HepG2 (cell line): ENCODE results near the gene PDE4D. TPM values are rescaled to one million over a fixed set of nuclear protein-coding genes. Genes with fewer than 3 reads are reported as not detected.

ENCODE experiments used
- ATAC-seq: fragments of 200-7000 bp; cut with Tn5 transposase; 3 replicates; pipeline ENCODE4 v1.9.1; 2020; ENCODE audit warnings: mild to moderate bottlenecking, moderate library complexity
- BruUV-seq: library from RNA; stranded (reverse); fragments of 400-500 nt; replicated peaks from 2 replicates; lab custom pipeline; 2021; lab: Mats Ljungman, UMichigan
- CTCF ChIA-PET: fragments of 300-600 bp; formaldehyde crosslinking; extraction: SDS; loops from one replicate; lab custom pipeline; 2021; ENCODE audit warnings: low total read pairs, inconsistent platforms, low intra/inter-chr PET ratio; lab: Yijun Ruan, JAX
- POLR2A ChIA-PET: fragments of 350-600 bp; sonication (Branson Sonifier 250); formaldehyde crosslinking; loops from one replicate; lab custom pipeline; 2020; ENCODE audit warnings: antibody characterized with exemption, inconsistent platforms; lab: Yijun Ruan, JAX
- DNase-seq: peaks from one replicate; pipeline ENCODE4 v3.0.0-alpha.2; 2015; ENCODE audit warnings: low spot score
- FAIRE-seq: peaks from 3 replicates; lab custom pipeline; 2011; peaks lifted over from hg19 to GRCh38; lab: Jason Lieb, UNC
- H2AFZ ChIP-seq: one replicate; pipeline ENCODE4 v1.6.1; 2011; ENCODE audit warnings: low read length, inconsistent platforms
- H3K27ac ChIP-seq: fragments of 300-600 bp; 3 replicates; pipeline ENCODE4 v1.8.0; 2011; ENCODE audit warnings: mixed run types, mild to moderate bottlenecking, mixed read lengths, low read length, inconsistent platforms; ENCODE audit not compliant: insufficient read depth; ENCODE audit errors: extremely low read length
- H3K27me3 ChIP-seq, 2 experiments: fragments of 200-600 bp in 1 of 2; 2 replicates in 1 of 2; 3 replicates in 1 of 2; pipeline versions ENCODE4 v1.6.0 to v1.8.0; 2011; ENCODE audit warnings: low read length in 2 of 2, mild to moderate bottlenecking in 2 of 2, moderate library complexity in 2 of 2, inconsistent platforms in 1 of 2; ENCODE audit not compliant: insufficient read depth in 2 of 2, control insufficient read depth in 1 of 2
- H3K36me3 ChIP-seq, 2 experiments: fragments of 200-600 bp in 1 of 2; replicated peaks in 1 of 2; 2 replicates in 1 of 2; 3 replicates in 1 of 2; pipeline versions ENCODE4 v1.5.1 to v1.8.0; 2011; ENCODE audit warnings: low read length in 2 of 2, inconsistent platforms in 1 of 2; ENCODE audit not compliant: insufficient read depth in 2 of 2, control insufficient read depth in 1 of 2
- H3K4me1 ChIP-seq: 2 replicates; pipeline ENCODE4 v1.5.1; 2012; ENCODE audit warnings: low read length, inconsistent platforms; ENCODE audit not compliant: insufficient read depth
- H3K4me2 ChIP-seq: 2 replicates; pipeline ENCODE4 v1.6.0; 2011; ENCODE audit warnings: low read depth, low read length, inconsistent platforms
- H3K4me3 ChIP-seq, 3 experiments: fragments of 200-600 bp in 1 of 3; sonication (generic), shearing (Covaris generic) in 1 of 3; replicated peaks in 1 of 3; 2 replicates each; pipeline ENCODE4 v1.5.1; 2011 to 2016; ENCODE audit warnings: low read length in 3 of 3, inconsistent platforms in 2 of 3, low read depth in 2 of 3, mild to moderate bottlenecking in 2 of 3, control low read depth in 1 of 3, mixed read lengths in 1 of 3; ENCODE audit not compliant: insufficient read depth in 1 of 3
- H3K79me2 ChIP-seq: one replicate; pipeline ENCODE4 v1.6.1; 2011; ENCODE audit warnings: low read length, inconsistent platforms; ENCODE audit not compliant: insufficient read depth
- H3K9ac ChIP-seq: 2 replicates; pipeline ENCODE4 v1.6.0; 2011; ENCODE audit warnings: mild to moderate bottlenecking, low read depth, low read length, inconsistent platforms; ENCODE audit not compliant: insufficient read depth
- H3K9me3 ChIP-seq: 2 replicates; pipeline ENCODE4 v1.5.1; 2012; ENCODE audit warnings: mild to moderate bottlenecking, low read length
- H4K20me1 ChIP-seq: 2 replicates; pipeline ENCODE4 v1.6.0; 2011; ENCODE audit warnings: inconsistent platforms, mild to moderate bottlenecking, low read length, moderate library complexity; ENCODE audit not compliant: insufficient read depth
- NFIC ChIP-seq: IDR thresholded peaks from 2 replicates; pipeline ENCODE4 v1.6.1; 2012; ENCODE audit warnings: mild to moderate bottlenecking, low read length, inconsistent platforms
- THAP11 ChIP-seq: IDR thresholded peaks from 2 replicates; pipeline ENCODE4 v1.6.1; 2016; ENCODE audit warnings: missing biosample characterization, missing genetic modification reagents
- ZNF619 ChIP-seq: sonication (generic); formaldehyde crosslinking; IDR thresholded peaks from 2 replicates; pipeline ENCODE4 v1.4.0; 2020; ENCODE audit warnings: mild to moderate bottlenecking, missing genetic modification reagents
- ZNF772 ChIP-seq: sonication (generic); formaldehyde crosslinking; IDR thresholded peaks from 2 replicates; pipeline ENCODE4 v1.5.0; 2020; ENCODE audit warnings: mild to moderate bottlenecking, missing genetic modification reagents
- WGBS: methylation state at CpG from one replicate; pipeline ENCODE4 v1.1.6; 2017; ENCODE audit warnings: low lambda C conversion rate; 5-methylcytosine and 5-hydroxymethylcytosine counted together
- in situ Hi-C: cut with HindIII; loops from 2 replicates; pipeline ENCODE4 v1.10.0; 2017; ENCODE audit warnings: low pct_unique_long_range_greater_than_20kb; ENCODE audit not compliant: extremely low pct_ligation_motif_present
- intact Hi-C: fragments of 100-400 bp; cut with micrococcal nuclease; formaldehyde crosslinking; loops from one replicate; pipeline ENCODE4 v1.10.0; 2022; ENCODE audit not compliant: unreplicated experiment
- polyA plus RNA-seq, 8 experiments: library from polyadenylated mRNA; depleted of rRNA in 3 of 8; stranded (reverse) in 7 of 8; unstranded in 1 of 8; fragments of >200 nt; fragmentation: Illumina TruSeq in 4 of 8; extraction: Trizol in 4 of 8; gene quantifications; 2 replicates each; pipeline versions ENCODE4 v1.2.1 to v1.2.3, GENCODE V29; 2011 to 2016; ENCODE audit warnings: low read depth in 4 of 8, missing spikeins in 1 of 8, mixed read lengths in 1 of 8; ENCODE audit not compliant: insufficient read depth in 1 of 8
- total RNA-seq, 5 experiments: library from RNA; depleted of rRNA; stranded (reverse); fragments of >200 nt; fragmentation: Illumina TruSeq; extraction: Trizol; gene quantifications; 2 replicates each; pipeline ENCODE4 v1.2.3, GENCODE V29; 2016; ENCODE audit warnings: low read depth in 1 of 5
- TF ChIP-seq, protein P1 (sequence below): sonication (generic); formaldehyde crosslinking; IDR thresholded peaks from 2 replicates; pipeline ENCODE4 v1.4.0; 2020; ENCODE audit warnings: mild to moderate bottlenecking, missing genetic modification reagents
- TF ChIP-seq, protein P2 (sequence below): sonication (generic); formaldehyde crosslinking; IDR thresholded peaks from 2 replicates; pipeline ENCODE4 v1.4.0; 2020; ENCODE audit warnings: missing genetic modification reagents

PDE4D gene
- total and polyA plus RNA-seq, 2 of the 13 experiments (the other 11 are each of a cell fraction or from before 2014, with no cell fraction given), result 7.0 to 12.2 TPM

DNA sequence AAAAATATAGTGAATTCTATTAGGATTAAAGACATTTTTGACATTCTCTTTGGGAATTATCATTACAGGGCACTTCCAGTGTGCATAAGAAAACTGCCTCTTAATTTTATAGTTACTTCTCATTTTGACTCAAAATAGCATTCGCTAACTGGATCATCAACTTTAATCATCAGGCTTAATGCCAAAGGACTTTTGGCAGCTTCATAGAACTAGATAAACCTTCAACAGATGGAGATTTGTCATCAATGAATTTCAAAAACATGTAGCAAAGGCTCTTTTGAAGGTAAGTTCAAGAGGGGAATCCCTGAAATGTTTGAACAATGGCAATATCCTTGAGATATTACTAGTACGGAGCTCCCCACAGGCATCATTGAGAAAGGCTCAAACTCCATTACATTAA lies 447.2 kb downstream of the PDE4D start (continued):
- TF ChIP-seq, protein P1, sequence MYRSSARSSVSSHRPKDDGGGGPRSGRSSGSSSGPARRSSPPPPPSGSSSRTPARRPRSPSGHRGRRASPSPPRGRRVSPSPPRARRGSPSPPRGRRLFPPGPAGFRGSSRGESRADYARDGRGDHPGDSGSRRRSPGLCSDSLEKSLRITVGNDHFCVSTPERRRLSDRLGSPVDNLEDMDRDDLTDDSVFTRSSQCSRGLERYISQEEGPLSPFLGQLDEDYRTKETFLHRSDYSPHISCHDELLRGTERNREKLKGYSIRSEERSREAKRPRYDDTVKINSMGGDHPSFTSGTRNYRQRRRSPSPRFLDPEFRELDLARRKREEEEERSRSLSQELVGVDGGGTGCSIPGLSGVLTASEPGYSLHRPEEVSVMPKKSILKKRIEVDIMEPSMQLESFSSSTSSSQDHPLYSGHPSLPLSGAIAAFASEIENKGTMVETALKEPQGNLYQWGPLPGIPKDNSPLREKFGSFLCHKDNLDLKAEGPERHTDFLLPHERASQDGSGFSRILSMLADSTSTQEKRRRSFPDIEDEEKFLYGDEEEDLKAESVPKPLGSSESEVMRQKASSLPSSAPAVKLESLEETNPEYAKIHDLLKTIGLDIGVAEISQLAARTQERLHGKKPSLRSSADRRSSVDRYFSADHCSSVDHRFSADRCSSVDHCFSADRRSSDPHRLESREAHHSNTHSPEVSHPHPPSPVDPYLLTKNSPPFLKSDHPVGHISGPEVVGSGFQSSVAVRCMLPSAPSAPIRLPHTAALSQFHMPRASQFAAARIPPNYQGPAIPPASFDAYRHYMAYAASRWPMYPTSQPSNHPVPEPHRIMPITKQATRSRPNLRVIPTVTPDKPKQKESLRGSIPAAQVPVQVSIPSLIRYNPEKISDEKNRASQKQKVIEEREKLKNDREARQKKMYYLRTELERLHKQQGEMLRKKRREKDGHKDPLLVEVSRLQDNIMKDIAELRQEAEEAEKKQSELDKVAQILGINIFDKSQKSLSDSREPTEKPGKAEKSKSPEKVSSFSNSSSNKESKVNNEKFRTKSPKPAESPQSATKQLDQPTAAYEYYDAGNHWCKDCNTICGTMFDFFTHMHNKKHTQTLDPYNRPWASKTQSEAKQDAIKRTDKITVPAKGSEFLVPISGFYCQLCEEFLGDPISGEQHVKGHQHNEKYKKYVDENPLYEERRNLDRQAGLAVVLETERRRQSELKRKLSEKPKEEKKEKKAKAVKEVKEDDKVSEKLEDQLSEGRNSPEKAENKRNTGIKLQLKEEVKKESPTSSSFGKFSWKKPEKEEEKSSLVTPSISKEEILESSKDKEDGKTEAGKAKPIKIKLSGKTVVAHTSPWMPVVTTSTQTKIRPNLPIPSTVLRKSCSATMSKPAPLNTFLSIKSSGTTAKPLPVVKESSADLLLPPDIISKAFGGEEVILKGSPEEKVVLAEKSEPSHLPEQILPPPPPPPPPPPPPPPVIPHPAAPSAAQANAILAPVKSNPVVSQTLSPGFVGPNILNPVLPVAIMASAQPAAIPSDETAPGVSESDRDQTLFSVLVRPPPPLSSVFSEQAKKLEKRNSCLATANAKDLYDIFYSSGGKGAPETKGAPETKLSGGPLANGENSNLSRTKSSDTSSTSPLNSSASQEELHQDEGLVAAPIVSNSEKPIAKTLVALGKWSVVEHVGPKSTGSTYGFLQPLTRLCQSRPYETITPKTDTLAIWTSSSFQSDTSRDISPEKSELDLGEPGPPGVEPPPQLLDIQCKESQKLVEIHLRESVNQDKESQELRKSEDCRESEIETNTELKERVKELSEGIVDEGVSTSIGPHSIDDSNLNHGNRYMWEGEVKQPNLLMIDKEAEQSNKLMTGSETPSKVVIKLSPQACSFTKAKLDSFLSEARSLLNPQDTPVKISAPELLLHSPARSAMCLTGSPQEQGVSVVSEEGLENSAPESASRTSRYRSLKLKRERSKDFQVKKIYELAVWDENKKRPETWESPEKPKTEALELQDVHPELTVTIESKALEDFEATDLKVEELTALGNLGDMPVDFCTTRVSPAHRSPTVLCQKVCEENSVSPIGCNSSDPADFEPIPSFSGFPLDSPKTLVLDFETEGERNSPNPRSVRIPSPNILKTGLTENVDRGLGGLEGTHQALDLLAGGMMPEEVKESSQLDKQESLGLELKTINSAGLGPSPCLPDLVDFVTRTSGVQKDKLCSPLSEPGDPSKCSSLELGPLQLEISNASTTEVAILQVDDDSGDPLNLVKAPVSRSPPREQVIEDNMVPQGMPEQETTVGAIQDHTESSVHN (CRISPR knock-in tag), result no peak
- TF ChIP-seq ZNF619 (CRISPR knock-in tag), result no peak

DNA sequence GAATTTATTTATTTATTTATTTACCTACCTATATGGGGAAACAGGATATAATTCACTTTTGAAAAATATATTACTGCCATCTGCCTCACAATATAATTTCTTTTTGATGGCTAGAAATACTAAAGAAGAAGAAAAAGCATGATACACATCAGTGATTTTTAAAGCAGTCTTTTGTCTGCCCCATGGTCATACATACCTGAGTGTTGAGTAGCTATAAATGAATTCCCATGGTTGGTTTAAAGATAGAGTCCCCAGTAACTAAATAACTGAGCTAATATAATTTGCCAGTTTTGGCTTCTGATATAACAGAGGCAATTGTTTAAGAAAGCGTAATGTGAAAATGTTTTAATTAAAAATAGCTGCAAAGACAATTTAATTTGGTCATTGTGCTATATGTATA lies 447.8 kb downstream of the PDE4D start:
- Histone ChIP-seq H4K20me1 (no peaks in the 10 kb centered on the region), H3K4me1 (no peaks in the 10 kb centered on the region), H3K4me2 (no peak overlapping the region), H3K36me3 (no peaks in the 10 kb centered on the region), H2AFZ (no peak overlapping the region), H3K27ac (no peak overlapping the region), H3K9me3 (no peaks in the 10 kb centered on the region), H3K27me3 (no peaks in the 10 kb centered on the region), H3K79me2 (no peaks in the 10 kb centered on the region), H3K9ac (no peak overlapping the region), H3K4me3 (no peak overlapping the region)
- ATAC-seq, result no peak
- ChIA-PET POLR2A (no interaction called here), CTCF (no interaction called here)
- intact Hi-C loops (no loop called here), in situ Hi-C loops (no loop called here)
- no peak for DNase-seq
- BruUV-seq, result no TSS peak
- 100% methylated on average over 1 of the region's 1 CpG for WGBS
- FAIRE-seq, result no peak
- TF ChIP-seq, protein P2, sequence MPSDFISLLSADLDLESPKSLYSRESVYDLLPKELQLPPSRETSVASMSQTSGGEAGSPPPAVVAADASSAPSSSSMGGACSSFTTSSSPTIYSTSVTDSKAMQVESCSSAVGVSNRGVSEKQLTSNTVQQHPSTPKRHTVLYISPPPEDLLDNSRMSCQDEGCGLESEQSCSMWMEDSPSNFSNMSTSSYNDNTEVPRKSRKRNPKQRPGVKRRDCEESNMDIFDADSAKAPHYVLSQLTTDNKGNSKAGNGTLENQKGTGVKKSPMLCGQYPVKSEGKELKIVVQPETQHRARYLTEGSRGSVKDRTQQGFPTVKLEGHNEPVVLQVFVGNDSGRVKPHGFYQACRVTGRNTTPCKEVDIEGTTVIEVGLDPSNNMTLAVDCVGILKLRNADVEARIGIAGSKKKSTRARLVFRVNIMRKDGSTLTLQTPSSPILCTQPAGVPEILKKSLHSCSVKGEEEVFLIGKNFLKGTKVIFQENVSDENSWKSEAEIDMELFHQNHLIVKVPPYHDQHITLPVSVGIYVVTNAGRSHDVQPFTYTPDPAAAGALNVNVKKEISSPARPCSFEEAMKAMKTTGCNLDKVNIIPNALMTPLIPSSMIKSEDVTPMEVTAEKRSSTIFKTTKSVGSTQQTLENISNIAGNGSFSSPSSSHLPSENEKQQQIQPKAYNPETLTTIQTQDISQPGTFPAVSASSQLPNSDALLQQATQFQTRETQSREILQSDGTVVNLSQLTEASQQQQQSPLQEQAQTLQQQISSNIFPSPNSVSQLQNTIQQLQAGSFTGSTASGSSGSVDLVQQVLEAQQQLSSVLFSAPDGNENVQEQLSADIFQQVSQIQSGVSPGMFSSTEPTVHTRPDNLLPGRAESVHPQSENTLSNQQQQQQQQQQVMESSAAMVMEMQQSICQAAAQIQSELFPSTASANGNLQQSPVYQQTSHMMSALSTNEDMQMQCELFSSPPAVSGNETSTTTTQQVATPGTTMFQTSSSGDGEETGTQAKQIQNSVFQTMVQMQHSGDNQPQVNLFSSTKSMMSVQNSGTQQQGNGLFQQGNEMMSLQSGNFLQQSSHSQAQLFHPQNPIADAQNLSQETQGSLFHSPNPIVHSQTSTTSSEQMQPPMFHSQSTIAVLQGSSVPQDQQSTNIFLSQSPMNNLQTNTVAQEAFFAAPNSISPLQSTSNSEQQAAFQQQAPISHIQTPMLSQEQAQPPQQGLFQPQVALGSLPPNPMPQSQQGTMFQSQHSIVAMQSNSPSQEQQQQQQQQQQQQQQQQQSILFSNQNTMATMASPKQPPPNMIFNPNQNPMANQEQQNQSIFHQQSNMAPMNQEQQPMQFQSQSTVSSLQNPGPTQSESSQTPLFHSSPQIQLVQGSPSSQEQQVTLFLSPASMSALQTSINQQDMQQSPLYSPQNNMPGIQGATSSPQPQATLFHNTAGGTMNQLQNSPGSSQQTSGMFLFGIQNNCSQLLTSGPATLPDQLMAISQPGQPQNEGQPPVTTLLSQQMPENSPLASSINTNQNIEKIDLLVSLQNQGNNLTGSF, result no peak
- no peak for TF ChIP-seq NFIC
- no peak for TF ChIP-seq THAP11 (CRISPR knock-in tag)
- no peak for TF ChIP-seq ZNF772 (CRISPR knock-in tag)
